Stimulated activated naive CD8-positive, alpha-beta T cell treated with anti-CD3 and anti-CD28 coated beads, Interleukin-15, Interleukin-2, amounts not matched to agents 100 ng/mL and 50 ng/mL, for 24 hours (primary cell): Measurements from ENCODE around the gene LCN10.

Experiments used
- H3K27ac Mint-ChIP-seq: one replicate; pipeline ENCODE4 v1.8.0; 2021; ENCODE audit warnings: mild to moderate bottlenecking, mixed read lengths
- H3K27me3 Mint-ChIP-seq: one replicate; pipeline ENCODE4 v1.8.0; 2021; ENCODE audit warnings: mixed read lengths
- H3K36me3 Mint-ChIP-seq: one replicate; pipeline ENCODE4 v1.8.0; 2021; ENCODE audit warnings: low read depth, mixed read lengths
- H3K4me1 Mint-ChIP-seq: one replicate; pipeline ENCODE4 v1.8.0; 2021; ENCODE audit warnings: low read depth, mixed read lengths
- H3K4me3 Mint-ChIP-seq: one replicate; pipeline ENCODE4 v1.8.0; 2021; ENCODE audit warnings: mild to moderate bottlenecking, mixed read lengths
- H3K9me3 Mint-ChIP-seq: one replicate; pipeline ENCODE4 v1.8.0; 2021; ENCODE audit warnings: mixed read lengths

LCN10 gene

DNA sequence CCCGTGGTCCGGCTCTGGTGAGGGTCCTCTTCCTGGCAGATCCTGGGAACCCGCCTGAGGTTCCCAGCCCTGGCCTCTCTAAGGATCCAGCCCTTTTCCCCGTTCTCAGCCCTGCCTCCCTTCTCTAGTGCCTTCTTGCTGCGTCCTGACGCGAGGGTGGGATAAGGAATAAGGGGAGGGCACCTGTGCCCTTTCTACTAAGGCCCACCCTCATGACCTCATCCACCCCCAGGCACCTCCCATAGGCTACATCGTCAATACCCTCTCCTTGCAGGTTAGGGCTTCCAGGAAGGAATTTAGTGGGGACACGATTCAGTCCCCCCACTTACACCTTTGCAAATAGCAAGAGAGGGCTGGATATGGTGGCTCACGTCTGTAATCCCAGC lies 41.1 kb downstream of the LCN10 start:
- peak overlapping the region; percentile 40 for H3K27ac Mint-ChIP-seq
- H3K9me3 Mint-ChIP-seq: no peaks in the 10 kb centered on the region
- H3K27me3 Mint-ChIP-seq: peaks cover 13% of the 10 kb centered on the region
- peaks cover 27% of the 10 kb centered on the region for H3K4me1 Mint-ChIP-seq
- H3K4me3 Mint-ChIP-seq: peak overlapping the region; percentile 83
- H3K36me3 Mint-ChIP-seq: no peaks in the 10 kb centered on the region

DNA sequence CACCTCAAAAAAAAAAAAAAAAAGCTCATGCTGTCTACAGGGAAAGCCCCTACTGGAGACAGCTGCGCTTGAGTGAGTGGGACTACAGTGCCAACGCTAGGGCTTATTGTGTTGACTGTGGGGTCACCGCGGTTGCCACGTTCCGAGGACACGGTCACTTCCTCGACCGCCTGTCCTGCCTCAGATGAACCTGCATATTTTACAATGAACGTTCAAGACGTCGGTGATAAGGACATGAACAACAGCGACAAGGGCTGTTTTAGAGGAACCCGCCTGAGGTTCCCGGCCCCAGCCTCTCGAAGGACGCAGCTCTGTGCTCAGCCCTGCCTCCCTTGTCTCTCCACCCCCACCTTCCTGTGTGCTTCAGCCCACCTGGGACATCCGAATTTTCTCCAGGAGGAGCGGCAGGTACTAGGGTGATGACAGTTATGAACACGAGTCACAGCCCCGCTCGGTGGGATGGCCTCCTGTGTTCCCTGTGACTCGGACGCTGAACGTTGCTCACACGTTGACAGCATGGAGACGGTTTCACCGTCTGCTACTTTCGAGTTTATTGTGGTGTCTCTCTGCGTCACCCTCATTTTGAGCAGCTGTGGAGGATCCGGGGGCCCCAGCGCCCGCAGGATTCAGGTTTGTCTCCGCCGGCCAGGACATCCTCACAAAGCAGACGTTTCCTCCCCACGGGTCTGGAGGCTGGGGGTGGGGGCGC lies 41.6 kb downstream of the LCN10 start:
- no peaks in the 10 kb centered on the region for H3K36me3 Mint-ChIP-seq
- H3K9me3 Mint-ChIP-seq: no peaks in the 10 kb centered on the region
- H3K27me3 Mint-ChIP-seq: peaks cover 13% of the 10 kb centered on the region
- peaks cover 27% of the 10 kb centered on the region for H3K4me1 Mint-ChIP-seq
- peak overlapping the region; percentile 89 for H3K27ac Mint-ChIP-seq
- peak overlapping the region; percentile 83 for H3K4me3 Mint-ChIP-seq

DNA sequence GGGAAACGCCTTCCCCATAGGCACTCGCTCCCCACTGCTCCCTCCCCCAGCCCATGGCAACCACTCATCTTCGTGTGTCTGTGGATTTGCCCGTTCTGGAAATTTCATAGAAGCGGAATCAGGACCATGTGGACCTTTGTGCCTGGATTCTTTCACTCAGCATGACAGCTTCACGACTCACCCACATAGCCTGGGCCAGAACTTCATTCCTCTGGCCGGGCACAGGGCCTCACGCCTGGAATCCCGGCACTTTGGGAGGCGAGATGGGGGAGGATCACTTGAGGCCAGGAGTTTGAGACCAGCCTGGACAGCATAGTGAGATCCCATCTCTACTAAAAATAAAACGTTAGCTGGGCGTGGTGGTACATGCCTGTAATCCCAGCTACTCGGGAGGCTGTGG lies 42.4 kb downstream of the LCN10 start:
- no peak overlapping the region for H3K27ac Mint-ChIP-seq
- no peaks in the 10 kb centered on the region for H3K36me3 Mint-ChIP-seq
- H3K27me3 Mint-ChIP-seq: peaks cover 6% of the 10 kb centered on the region
- H3K4me3 Mint-ChIP-seq: no peak overlapping the region
- no peaks in the 10 kb centered on the region for H3K9me3 Mint-ChIP-seq
- peaks cover 27% of the 10 kb centered on the region for H3K4me1 Mint-ChIP-seq

DNA sequence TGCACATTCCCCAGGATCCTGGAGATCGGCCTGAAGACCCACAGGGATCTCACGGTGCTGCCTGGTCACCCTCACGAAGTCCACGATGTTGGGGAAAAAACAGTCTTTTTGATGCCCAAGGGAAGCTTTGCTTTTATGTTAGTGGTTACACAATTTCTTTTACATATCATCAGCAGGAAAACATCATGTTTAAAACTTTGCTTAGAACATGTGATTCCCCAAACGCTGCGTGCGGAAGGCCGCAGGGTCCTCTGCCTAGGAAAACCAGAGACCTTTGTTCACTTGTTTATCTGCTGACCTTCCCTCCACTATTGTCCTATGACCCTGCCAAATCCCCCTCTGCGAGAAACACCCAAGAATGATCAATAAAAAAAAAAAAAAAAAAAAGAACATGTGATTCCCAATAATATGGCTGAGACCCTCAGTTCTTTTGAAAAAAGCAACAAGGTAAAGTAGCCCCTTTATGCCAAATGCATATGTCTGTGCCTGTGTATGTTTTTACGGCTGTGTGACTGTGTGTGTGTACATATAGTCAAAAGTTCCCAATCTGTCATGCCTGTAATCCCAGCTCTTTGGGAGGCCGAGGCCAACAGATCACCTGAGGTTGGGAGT lies 44.0 kb downstream of the LCN10 start:
- no peaks in the 10 kb centered on the region for H3K36me3 Mint-ChIP-seq
- H3K27me3 Mint-ChIP-seq: peaks cover 6% of the 10 kb centered on the region
- H3K27ac Mint-ChIP-seq: no peak overlapping the region
- peaks cover 27% of the 10 kb centered on the region for H3K4me1 Mint-ChIP-seq
- H3K9me3 Mint-ChIP-seq: no peaks in the 10 kb centered on the region
- H3K4me3 Mint-ChIP-seq: no peak overlapping the region

DNA sequence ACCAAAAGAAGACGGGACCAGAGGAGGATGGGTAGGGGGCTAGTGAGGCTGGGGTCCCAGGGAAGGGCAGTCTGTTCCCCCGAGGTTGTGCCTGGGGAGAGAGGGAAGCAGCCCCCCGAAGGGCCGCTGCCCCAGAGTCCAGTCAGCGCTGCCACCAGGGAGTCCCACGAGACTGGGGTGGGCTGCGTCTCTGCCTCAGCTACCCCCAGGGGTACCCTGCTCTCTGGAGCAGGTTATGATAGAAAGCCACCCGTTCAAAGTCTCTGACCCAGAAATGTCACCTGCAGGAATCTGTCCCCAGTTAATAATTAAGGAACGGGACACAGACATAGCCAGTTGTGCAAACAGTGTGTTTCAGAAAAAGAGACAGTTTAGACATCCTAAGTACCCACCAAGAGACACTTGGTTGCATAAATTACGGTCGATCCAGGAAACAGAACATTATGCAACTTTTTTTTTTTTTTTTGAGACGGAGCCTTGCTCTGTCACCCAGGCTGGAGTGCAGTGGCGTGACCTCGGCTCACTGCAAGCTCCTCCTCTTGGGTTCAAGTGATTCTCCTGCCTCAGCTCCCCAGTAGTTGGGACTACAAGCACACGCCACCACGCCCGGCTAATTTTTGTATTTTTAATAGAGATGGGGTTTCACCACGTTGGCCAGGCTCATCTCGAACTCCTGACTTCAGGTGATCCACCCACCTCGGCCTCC lies 44.8 kb downstream of the LCN10 start:
- Mint-ChIP-seq H3K27me3 (peaks cover 10% of the 10 kb centered on the region), H3K36me3 (no peaks in the 10 kb centered on the region), H3K4me1 (peaks cover 22% of the 10 kb centered on the region), H3K27ac (no peak overlapping the region), H3K9me3 (no peaks in the 10 kb centered on the region), H3K4me3 (no peak overlapping the region)

DNA sequence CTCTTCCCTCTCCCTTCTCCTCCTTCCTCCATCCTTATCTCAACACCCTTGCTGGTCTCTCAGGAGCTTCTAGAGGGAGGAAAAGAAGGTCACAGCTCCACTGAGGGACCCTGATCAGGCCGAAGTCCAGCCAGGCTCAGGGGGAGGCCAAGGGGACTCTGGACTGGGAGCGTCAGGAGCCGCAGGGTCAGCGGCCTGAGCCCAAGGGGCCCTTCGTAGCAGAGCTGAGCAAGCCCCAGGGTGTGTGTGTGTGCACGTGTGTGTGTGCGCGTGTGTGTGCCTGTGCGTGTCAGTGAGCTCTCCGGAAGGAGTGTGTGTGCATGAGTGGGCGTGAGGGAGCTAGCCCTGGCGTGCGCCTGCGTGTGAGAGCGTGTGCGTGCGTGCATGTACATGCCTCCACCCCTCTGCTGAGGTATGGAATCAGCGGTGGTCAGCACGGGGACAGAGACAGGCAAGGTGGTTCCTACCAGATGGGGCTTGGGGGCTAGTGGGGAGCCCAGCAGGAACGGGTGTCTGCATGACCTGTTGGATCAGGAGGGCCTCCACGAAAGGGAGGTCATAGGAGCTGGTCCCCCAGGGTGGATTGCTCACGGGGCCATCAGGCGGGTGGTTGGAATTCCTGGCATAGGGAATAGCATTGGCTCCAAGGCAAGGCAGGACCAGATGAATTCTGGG lies 45.5 kb downstream of the LCN10 start:
- H3K4me3 Mint-ChIP-seq: no peak overlapping the region
- peaks cover 20% of the 10 kb centered on the region for H3K4me1 Mint-ChIP-seq
- H3K9me3 Mint-ChIP-seq: no peaks in the 10 kb centered on the region
- no peaks in the 10 kb centered on the region for H3K36me3 Mint-ChIP-seq
- H3K27ac Mint-ChIP-seq: no peak overlapping the region
- H3K27me3 Mint-ChIP-seq: peaks cover 11% of the 10 kb centered on the region

DNA sequence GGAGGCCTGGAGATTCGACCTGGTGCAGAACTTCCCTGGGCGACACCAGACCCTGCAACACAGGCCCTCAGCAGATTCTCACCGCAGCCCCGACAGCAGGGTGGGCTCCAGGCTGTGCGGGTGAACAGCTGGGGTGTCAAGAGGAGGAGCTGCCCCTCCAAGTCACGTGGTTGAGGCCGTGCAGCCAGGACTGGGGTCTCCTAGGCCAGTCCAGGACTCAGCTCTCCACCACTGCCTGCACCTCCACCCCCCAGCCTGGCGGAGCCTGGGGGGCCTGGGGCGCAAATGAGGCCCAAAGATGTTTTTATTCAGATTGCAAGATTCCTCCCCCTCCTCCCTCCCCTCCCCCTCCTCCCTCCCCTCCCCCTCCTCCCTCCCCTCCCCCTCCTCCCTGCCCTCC lies 46.2 kb downstream of the LCN10 start:
- Mint-ChIP-seq H3K9me3 (no peaks in the 10 kb centered on the region), H3K4me3 (no peak overlapping the region), H3K36me3 (no peaks in the 10 kb centered on the region), H3K27ac (no peak overlapping the region), H3K27me3 (peaks cover 9% of the 10 kb centered on the region), H3K4me1 (peaks cover 14% of the 10 kb centered on the region)

DNA sequence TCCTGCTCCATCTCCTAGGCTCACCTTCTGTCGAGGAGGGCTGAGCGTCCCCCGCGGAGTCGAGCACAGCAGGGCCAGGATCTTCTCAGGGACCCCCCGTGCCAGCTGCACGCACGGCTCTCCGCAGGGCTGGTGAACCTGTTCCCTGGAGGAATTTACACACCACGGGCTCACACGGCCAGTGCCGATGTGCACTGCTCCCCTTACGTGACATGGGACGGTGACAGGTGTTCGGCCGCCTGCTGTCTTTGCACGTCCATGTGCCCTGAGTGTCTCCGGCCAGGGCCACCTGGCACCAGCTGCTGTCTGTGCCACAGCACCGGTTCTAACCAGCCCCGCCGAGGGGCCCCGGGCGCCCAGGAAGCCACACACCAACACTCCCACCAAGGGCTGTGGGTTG lies 46.8 kb downstream of the LCN10 start:
- no peak overlapping the region for H3K27ac Mint-ChIP-seq
- peaks cover 9% of the 10 kb centered on the region for H3K4me1 Mint-ChIP-seq
- H3K36me3 Mint-ChIP-seq: no peaks in the 10 kb centered on the region
- peaks cover 9% of the 10 kb centered on the region for H3K27me3 Mint-ChIP-seq
- no peak overlapping the region for H3K4me3 Mint-ChIP-seq
- H3K9me3 Mint-ChIP-seq: no peaks in the 10 kb centered on the region

DNA sequence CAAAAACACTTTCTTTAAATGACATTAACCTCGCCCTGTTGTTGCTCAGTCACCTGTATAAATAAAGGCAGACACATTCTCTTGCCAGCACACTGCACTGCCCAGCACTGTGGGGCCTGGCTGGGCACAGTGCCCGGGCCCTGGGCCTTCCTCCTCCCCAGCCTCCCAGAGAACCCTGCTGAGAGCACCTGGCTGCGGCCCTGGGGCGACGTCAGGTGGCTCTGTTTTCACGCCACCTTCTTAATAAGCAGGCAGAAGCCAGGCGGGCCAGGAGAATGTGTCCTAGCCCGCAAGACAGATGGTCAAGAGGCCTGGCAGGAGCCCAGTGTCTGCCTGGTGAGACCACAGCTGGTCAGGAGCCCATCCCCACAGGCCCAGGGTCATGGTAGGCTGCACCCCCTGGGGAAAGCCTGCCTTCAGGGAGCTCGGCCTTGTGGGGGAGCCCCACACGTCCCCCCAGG lies 47.3 kb downstream of the LCN10 start:
- Mint-ChIP-seq H3K9me3 (no peaks in the 10 kb centered on the region), H3K36me3 (no peaks in the 10 kb centered on the region), H3K4me1 (peaks cover 5% of the 10 kb centered on the region), H3K27ac (no peak overlapping the region), H3K4me3 (no peak overlapping the region), H3K27me3 (peaks cover 9% of the 10 kb centered on the region)

DNA sequence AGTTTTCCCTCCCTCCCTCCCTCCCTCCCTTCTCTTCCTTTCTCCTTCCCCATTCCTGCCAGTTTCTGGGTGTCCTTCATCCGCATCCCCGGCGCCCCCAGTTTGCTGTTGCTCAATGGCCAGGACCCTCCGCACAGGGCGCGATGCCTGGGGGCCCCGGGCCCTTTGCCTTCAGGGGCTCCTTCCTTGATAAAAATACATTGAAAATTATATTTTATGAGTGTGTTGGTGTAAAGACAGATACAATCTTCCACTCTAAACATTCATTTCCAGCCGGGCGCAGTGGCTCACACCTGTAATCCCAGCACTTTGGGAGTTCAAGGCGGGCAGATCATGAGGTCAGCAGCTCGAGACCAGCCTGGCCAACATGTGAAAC lies 47.9 kb downstream of the LCN10 start:
- no peak overlapping the region for H3K4me3 Mint-ChIP-seq
- H3K27ac Mint-ChIP-seq: no peak overlapping the region

DNA sequence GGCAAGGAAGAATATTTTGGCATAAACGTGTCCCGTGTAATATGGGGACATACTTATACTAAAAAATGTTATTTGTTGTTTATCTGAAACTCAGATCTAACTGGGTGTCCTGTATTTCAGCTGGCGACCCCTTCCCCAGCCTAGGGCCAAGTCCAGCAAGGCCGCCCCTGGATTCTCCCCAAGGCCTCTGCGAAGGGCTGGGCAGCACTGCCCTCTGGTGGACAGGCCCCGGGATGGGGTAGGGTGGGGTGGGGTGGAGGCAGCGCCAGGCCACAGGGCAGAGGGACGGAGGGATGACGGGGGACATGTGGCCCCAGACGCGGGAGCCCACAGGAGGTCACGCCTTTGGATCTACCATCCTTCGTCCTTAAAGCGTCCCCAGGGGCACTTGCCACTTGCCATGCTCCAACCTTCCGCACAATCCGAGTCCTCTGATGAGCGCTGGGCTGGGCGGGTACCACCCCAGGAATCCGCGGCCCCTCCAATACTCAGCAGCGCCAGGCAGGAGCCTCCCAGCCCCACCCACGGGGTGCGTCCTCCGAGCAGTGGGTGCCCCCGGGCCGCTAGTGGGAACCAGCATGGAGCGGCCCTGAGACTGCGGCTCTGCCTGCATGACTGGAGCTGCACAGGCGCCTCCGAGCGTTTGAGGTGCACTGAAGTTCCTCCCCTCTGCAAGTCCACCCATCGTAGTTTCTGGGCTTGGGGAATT lies 48.4 kb downstream of the LCN10 start:
- Mint-ChIP-seq H3K4me1 (no peaks in the 10 kb centered on the region), H3K27me3 (peaks cover 6% of the 10 kb centered on the region), H3K9me3 (no peaks in the 10 kb centered on the region), H3K36me3 (no peaks in the 10 kb centered on the region), H3K4me3 (no peak overlapping the region), H3K27ac (no peak overlapping the region)

More for the DNA sequence above, 47.9 kb downstream of the LCN10 start:
- Mint-ChIP-seq H3K27me3 (peaks cover 6% of the 10 kb centered on the region), H3K9me3 (no peaks in the 10 kb centered on the region), H3K36me3 (no peaks in the 10 kb centered on the region), H3K4me1 (no peaks in the 10 kb centered on the region)

DNA sequence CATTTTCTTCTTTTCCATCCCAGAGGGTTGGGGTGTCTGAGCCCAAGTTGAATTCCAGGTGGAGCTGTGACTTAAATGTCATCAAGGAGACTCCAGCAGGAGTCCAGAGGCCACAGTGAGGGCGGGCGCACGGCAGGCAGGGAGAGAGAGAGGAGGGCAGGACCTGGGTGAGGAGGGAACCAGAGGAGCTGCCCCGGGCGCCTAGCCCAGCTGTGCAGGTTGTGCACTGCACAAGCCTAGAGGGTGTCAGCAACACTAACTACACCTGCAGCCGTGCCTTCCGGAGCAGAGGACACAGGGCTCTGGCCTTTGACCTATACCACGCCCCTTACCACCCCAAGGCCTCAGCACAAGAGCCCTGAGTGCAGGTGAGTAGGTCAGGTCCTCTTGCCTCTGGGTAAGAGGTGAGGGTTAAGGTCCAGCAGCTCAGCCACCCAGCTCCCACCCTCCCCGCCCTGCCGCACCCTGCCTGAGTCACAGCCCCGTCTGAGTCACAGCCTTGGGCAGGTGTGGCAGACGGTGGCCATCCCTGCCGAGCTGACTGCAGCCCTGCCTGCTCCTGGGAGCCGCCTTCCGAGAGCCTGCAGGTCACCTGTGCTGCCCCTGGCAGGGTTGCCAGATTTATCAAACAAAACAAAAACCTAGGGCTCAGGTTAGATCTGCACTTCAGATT lies 49.1 kb downstream of the LCN10 start:
- Mint-ChIP-seq H3K27ac (no peak overlapping the region), H3K4me3 (no peak overlapping the region), H3K27me3 (peaks cover 6% of the 10 kb centered on the region), H3K9me3 (no peaks in the 10 kb centered on the region), H3K36me3 (no peaks in the 10 kb centered on the region), H3K4me1 (no peaks in the 10 kb centered on the region)

DNA sequence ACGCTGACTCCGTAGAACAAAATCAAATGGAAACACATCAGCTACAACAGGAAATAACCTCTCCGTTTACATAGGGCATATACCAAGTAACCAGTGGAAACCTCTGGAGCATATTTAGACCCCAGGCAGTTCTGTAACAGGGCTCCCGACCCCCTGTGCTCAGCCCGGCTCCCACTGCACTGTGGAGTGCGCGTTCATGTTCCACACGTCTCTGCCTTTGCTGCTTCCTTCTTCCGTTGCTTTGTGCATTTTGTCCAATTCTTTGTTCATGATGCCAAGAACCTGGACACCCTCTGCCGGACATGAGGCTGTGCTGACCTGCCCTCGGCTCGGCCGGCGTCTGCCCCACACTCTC lies 49.6 kb downstream of the LCN10 start:
- no peaks in the 10 kb centered on the region for H3K9me3 Mint-ChIP-seq
- peak overlapping the region; percentile 16 for H3K27ac Mint-ChIP-seq
- no peaks in the 10 kb centered on the region for H3K36me3 Mint-ChIP-seq
- H3K4me3 Mint-ChIP-seq: no peak overlapping the region
- peaks cover 6% of the 10 kb centered on the region for H3K27me3 Mint-ChIP-seq
- no peaks in the 10 kb centered on the region for H3K4me1 Mint-ChIP-seq
